ENCODE results near the gene DHX35. TPM values are rescaled to one million over a fixed set of nuclear protein-coding genes. Genes with fewer than 3 reads are reported as not detected.

Gene DHX35
- total RNA-seq, 1 experiment from 2014 or later, result 20.4 TPM

- TF ChIP-seq ATF6 (CRISPR knock-in tag; IDR thresholded peaks at IDR 0.05), result no peak
- TF ChIP-seq FOXP4 (CRISPR knock-in tag; IDR thresholded peaks at IDR 0.05), result no peak
- TF ChIP-seq ZNF219 (CRISPR knock-in tag; IDR thresholded peaks at IDR 0.05; ENCODE audit: borderline replicate concordance), result no peak
- no peak for TF ChIP-seq ZMAT4 (CRISPR knock-in tag; IDR thresholded peaks at IDR 0.05)
Observed at GRCh38 chr20:39021748-39022147, 59.6 kb downstream of the DHX35 start (continued).

- Mint-ChIP-seq H3K27me3 (ENCODE audit: low read depth) (no peaks in the 10 kb centered on the region), H3K4me1 (no peaks in the 10 kb centered on the region)
- ATAC-seq, result no peak
Observed at GRCh38 chr20:39025883-39026282, 63.7 kb downstream of the DHX35 start.

More at GRCh38 chr20:39025883-39026282, 63.7 kb downstream of the DHX35 start:
- Mint-ChIP-seq H3K36me3 (peaks cover 50% of the 10 kb centered on the region), H3K4me3 (no peak overlapping the region), H3K27ac (no peak overlapping the region), H3K9me3 (no peaks in the 10 kb centered on the region)
- TF ChIP-seq E2F5 (CRISPR knock-in tag; IDR thresholded peaks at IDR 0.05) (no peak), GABPB1 (CRISPR knock-in tag; IDR thresholded peaks at IDR 0.05) (no peak), AFF4 (CRISPR knock-in tag; IDR thresholded peaks at IDR 0.05; ENCODE audit: borderline replicate concordance) (no peak), NFYB (CRISPR knock-in tag; conservative IDR thresholded peaks at IDR 0.05; ENCODE audit: low read depth) (no peak), ZBTB43 (CRISPR knock-in tag; IDR thresholded peaks at IDR 0.05) (no peak), ZNF263 (CRISPR knock-in tag; IDR thresholded peaks at IDR 0.05; ENCODE audit: low read depth) (no peak), STAT6 (CRISPR knock-in tag; conservative IDR thresholded peaks at IDR 0.05; ENCODE audit: low read depth) (no peak), CREM (CRISPR knock-in tag; IDR thresholded peaks at IDR 0.05) (no peak), NR3C1 (CRISPR knock-in tag; conservative IDR thresholded peaks at IDR 0.05; ENCODE audit: low read depth) (no peak), ZMAT4 (CRISPR knock-in tag; IDR thresholded peaks at IDR 0.05) (no peak)
- POLR2A ChIA-PET, result no interaction called here
- CTCF ChIA-PET, result no interaction called here
- no peak for DNase-seq (ENCODE audit: low spot score)
